IPS-15b (cell line): Measurements from ENCODE around the gene NELL1.

Experiments
- H3K27me3 ChIP-seq: one replicate; pipeline ENCODE4 v1.6.1; 2013; ENCODE audit warnings: low read length; ENCODE audit not compliant: control insufficient read depth, insufficient read depth
- H3K36me3 ChIP-seq: one replicate; pipeline ENCODE4 v1.6.1; 2013; ENCODE audit warnings: low read length; ENCODE audit not compliant: control insufficient read depth, insufficient read depth
- H3K4me1 ChIP-seq: one replicate; pipeline ENCODE4 v1.6.1; 2013; ENCODE audit warnings: mild to moderate bottlenecking, low read length; ENCODE audit not compliant: control insufficient read depth, insufficient read depth
- H3K4me3 ChIP-seq: one replicate; pipeline ENCODE4 v1.5.1; 2013; ENCODE audit warnings: low read depth, low read length
- H3K9ac ChIP-seq: one replicate; pipeline ENCODE4 v1.6.1; 2013; ENCODE audit warnings: low read depth, mild to moderate bottlenecking, low read length
- H3K9me3 ChIP-seq: one replicate; pipeline ENCODE4 v1.6.1; 2013; ENCODE audit warnings: mild to moderate bottlenecking, low read length; ENCODE audit not compliant: control insufficient read depth, insufficient read depth

NELL1 gene

GRCh38 chr11:21411104-21411503 lies 741.7 kb downstream of the NELL1 start:
- H3K9me3 ChIP-seq = no peaks in the 10 kb centered on the region
- H3K36me3 ChIP-seq = no peaks in the 10 kb centered on the region
- no peak overlapping the region for H3K4me3 ChIP-seq
- H3K4me1 ChIP-seq = peaks cover 2% of the 10 kb centered on the region
- no peak overlapping the region for H3K9ac ChIP-seq
- no peaks in the 10 kb centered on the region for H3K27me3 ChIP-seq

DNA sequence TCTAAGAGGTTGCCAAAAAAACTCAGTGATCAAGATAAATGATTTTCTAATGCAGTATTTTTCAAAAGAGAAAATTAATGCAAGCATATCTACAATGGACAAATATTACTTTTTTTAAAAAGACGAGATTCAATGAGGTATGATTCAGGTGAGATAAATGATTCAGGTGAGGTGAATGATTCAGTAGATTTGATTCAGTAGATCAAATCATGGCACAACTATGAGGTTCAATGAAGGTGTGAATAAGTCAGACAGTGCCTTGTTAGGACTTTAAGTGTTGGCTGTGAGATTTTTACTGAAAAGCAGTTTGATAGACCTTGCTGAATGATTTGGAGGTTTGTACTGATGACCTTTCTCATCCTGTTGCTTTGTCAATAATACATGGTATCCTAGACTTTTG lies 742.2 kb downstream of the NELL1 start:
- Histone ChIP-seq H3K9ac (no peak overlapping the region), H3K36me3 (no peaks in the 10 kb centered on the region), H3K4me3 (no peak overlapping the region), H3K4me1 (peaks cover 5% of the 10 kb centered on the region), H3K9me3 (no peaks in the 10 kb centered on the region), H3K27me3 (no peaks in the 10 kb centered on the region)

DNA sequence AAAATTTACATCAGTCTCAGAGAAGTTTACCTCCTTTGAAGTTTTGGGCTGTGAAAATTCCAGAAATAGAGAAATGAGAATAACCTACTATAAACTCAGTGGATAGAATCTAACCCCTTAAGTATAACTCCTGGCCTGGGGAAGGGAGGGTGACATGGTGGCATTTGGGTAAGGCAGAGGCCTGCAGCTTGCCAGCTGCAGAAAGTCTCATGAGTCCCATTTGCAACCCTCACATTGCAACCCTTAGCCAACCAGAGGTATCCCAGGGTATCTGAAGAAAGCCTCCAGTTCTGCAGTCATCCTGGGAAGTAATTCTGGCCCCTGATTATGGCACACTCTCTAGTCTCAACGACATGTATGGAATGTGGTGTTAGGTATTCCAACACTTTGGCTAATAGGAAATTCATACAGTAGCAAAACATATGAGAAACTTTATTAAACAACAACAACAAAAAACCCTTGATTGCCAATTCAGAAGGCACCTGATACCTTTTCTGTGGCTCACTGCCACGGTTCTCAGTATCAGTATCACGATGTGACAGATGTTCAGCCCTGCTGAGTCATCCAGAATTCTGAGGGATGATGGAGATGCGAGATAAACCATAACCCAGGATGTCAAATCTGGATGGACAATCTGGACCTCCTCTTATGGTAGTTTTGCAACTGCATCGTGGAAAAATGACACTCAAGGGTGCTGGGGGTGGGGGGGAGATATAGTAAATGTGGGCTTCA lies 743.4 kb downstream of the NELL1 start:
- no peaks in the 10 kb centered on the region for H3K36me3 ChIP-seq
- no peak overlapping the region for H3K4me3 ChIP-seq
- H3K9ac ChIP-seq = no peak overlapping the region
- peaks cover 5% of the 10 kb centered on the region for H3K4me1 ChIP-seq
- no peaks in the 10 kb centered on the region for H3K9me3 ChIP-seq
- H3K27me3 ChIP-seq = no peaks in the 10 kb centered on the region

DNA sequence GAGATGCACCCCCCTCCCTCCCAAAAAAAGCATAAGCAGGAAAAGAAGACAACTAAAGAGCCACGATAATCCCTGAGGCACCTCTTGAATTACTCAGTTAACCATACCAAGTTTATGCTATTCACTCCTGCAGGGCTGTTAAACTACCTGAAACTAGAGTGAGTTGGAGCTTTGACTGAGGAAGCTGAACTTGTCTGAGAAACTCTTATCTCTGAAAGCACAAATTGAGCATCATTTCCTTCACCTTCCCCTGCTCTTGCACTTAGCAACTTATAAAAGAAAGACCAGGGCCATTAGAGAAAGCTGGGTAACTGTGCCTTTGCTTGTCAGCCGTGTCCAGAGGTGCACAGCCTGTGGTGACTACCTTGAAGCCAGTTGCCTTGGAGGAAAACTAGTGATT lies 745.6 kb downstream of the NELL1 start:
- Histone ChIP-seq H3K4me3 (no peak overlapping the region), H3K4me1 (peaks cover 5% of the 10 kb centered on the region), H3K36me3 (no peaks in the 10 kb centered on the region), H3K9me3 (no peaks in the 10 kb centered on the region), H3K9ac (no peak overlapping the region), H3K27me3 (no peaks in the 10 kb centered on the region)

- H3K9ac ChIP-seq = no peak overlapping the region
- no peaks in the 10 kb centered on the region for H3K36me3 ChIP-seq
- H3K27me3 ChIP-seq = no peaks in the 10 kb centered on the region
- H3K9me3 ChIP-seq = no peaks in the 10 kb centered on the region
- H3K4me3 ChIP-seq = no peak overlapping the region
- peaks cover 5% of the 10 kb centered on the region for H3K4me1 ChIP-seq
Measured at GRCh38 chr11:21415606-21416005, 746.2 kb downstream of the NELL1 start.

GRCh38 chr11:21421711-21422329 lies 752.4 kb downstream of the NELL1 start:
- Histone ChIP-seq H3K36me3 (no peaks in the 10 kb centered on the region), H3K27me3 (no peaks in the 10 kb centered on the region), H3K9me3 (no peaks in the 10 kb centered on the region), H3K9ac (no peak overlapping the region), H3K4me1 (no peaks in the 10 kb centered on the region), H3K4me3 (no peak overlapping the region)

- no peaks in the 10 kb centered on the region for H3K27me3 ChIP-seq
- no peak overlapping the region for H3K9ac ChIP-seq
- H3K9me3 ChIP-seq = no peaks in the 10 kb centered on the region
- H3K4me3 ChIP-seq = no peak overlapping the region
- H3K4me1 ChIP-seq = no peaks in the 10 kb centered on the region
- no peaks in the 10 kb centered on the region for H3K36me3 ChIP-seq
Measured at GRCh38 chr11:21426931-21427330, 757.5 kb downstream of the NELL1 start.

DNA sequence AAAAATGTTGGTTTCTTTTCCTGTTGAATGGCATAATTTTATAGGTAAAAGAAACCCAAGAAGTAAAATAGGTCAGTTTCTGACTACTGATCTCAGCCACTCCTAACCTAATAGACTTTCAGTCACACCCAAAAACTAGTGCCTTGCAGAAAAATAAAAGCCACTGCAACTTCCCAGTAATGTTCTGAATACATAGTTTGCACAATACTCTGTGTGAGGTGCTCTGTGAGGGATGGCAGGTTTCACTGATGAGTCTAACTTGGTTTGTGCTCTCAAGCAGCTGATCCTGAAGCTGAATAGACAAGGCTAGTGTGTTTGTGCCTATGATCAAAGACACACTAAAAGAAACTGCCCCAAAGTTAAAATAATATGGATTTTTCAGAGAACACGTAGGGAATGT lies 758.3 kb downstream of the NELL1 start:
- Histone ChIP-seq H3K4me3 (no peak overlapping the region), H3K9ac (no peak overlapping the region)

GRCh38 chr11:21428796-21429195 lies 759.4 kb downstream of the NELL1 start:
- H3K27me3 ChIP-seq = no peaks in the 10 kb centered on the region
- no peaks in the 10 kb centered on the region for H3K9me3 ChIP-seq
- no peaks in the 10 kb centered on the region for H3K4me1 ChIP-seq

More for the DNA sequence above, 758.3 kb downstream of the NELL1 start:
- H3K27me3 ChIP-seq = no peaks in the 10 kb centered on the region
- H3K4me1 ChIP-seq = no peaks in the 10 kb centered on the region
- H3K9me3 ChIP-seq = no peaks in the 10 kb centered on the region
- H3K36me3 ChIP-seq = no peaks in the 10 kb centered on the region

GRCh38 chr11:21429401-21429800 lies 760.0 kb downstream of the NELL1 start:
- Histone ChIP-seq H3K27me3 (no peaks in the 10 kb centered on the region), H3K9ac (no peak overlapping the region), H3K36me3 (no peaks in the 10 kb centered on the region), H3K4me1 (no peaks in the 10 kb centered on the region), H3K9me3 (no peaks in the 10 kb centered on the region), H3K4me3 (no peak overlapping the region)

More at GRCh38 chr11:21428796-21429195, 759.4 kb downstream of the NELL1 start:
- Histone ChIP-seq H3K4me3 (no peak overlapping the region), H3K9ac (no peak overlapping the region), H3K36me3 (no peaks in the 10 kb centered on the region)

GRCh38 chr11:21430537-21430936 lies 761.2 kb downstream of the NELL1 start:
- Histone ChIP-seq H3K9ac (no peak overlapping the region), H3K27me3 (no peaks in the 10 kb centered on the region), H3K36me3 (no peaks in the 10 kb centered on the region), H3K9me3 (no peaks in the 10 kb centered on the region), H3K4me3 (no peak overlapping the region), H3K4me1 (no peaks in the 10 kb centered on the region)

DNA sequence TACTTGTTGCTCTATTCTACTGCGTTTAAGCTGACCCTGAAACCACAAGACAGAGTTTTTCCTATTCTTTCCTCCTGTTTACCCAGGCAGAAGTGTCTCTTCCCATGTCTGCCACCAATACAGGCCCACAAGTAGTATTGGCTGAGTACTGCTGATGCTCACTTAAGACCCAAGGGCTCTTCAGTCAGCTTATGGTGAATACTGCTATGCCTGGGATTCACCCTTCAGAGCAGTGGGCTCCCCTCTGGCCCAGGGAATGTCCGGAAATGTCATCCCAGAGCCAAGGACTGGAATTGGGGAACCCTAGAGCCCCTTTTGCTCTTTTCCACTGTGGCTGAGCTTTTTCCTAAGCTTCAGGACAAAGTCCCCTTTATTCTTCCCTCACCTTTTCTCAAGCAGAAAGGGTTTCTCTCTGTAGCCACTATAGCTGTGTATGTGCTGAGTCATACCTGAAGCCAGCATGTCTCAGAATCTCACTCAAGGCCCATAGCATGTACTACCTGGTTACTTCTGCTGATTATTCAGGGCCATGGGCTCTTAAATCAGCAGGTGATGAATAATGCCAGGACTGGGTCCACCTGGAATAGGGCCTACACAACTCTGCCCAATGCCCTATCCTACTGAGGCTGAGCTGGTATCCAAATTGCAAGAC lies 777.7 kb downstream of the NELL1 start:
- H3K9ac ChIP-seq = no peak overlapping the region
- H3K36me3 ChIP-seq = no peaks in the 10 kb centered on the region
- H3K4me3 ChIP-seq = no peak overlapping the region
- no peaks in the 10 kb centered on the region for H3K27me3 ChIP-seq
- no peaks in the 10 kb centered on the region for H3K9me3 ChIP-seq
- peaks cover 6% of the 10 kb centered on the region for H3K4me1 ChIP-seq
